ENCODE measurements around the gene AHDC1.

DNA sequence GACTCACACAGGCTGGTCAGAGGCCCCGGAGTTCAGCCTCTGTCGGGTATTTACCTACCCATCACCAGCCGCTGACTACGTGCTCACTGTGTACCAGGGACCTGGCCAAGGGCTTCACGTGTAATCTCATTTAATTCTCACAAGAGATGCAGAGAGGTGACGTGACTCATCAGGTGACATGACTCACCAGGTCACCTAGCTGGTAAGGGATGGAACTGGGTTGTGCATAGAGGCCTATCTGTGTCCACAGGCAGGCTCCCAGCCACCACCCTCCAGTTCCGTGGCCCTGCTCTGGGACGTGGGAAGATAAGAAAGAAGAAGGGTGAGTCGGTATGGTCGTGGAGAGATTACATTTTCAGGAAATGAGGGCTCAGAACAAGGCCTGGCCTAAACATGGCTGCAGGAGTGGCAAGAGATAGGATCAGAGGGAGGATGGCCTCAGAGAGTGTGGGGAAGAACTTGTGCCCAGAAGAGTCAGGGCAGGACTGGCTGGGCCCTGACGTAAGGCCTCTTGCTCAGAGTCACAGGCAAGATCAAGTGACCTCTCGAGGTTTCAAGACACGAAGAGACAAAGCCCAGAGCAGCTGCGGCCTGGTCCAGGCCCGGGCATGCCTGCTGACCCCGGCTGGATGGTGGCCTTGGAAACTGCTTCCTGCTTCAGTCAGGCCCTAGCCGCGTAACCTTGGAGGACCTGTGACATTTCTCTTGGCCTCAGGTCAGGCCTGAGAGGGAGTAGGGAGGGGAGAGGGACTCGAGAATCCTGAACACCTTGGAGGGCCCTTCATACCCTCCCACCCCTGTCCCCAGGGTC is 61.3 kb downstream of the AHDC1 start:
- TF ChIP-seq CTCF (IDR thresholded peaks at IDR 0.05; ENCODE audit: borderline replicate concordance, extremely low read depth, low read length, poor library complexity, severe bottlenecking) (no peak), EZH2 (IDR thresholded peaks at IDR 0.05; ENCODE audit: borderline replicate concordance, low read depth, low read length, severe bottlenecking) (no peak)
